Fibroblast of gingiva (primary cell): ENCODE measurements around the gene SLC12A7.

Experiments
- DNase-seq: peaks from one replicate; pipeline ENCODE4 v3.0.0-alpha.2; 2011; ENCODE audit warnings: low read depth

The SLC12A7 gene

DNA sequence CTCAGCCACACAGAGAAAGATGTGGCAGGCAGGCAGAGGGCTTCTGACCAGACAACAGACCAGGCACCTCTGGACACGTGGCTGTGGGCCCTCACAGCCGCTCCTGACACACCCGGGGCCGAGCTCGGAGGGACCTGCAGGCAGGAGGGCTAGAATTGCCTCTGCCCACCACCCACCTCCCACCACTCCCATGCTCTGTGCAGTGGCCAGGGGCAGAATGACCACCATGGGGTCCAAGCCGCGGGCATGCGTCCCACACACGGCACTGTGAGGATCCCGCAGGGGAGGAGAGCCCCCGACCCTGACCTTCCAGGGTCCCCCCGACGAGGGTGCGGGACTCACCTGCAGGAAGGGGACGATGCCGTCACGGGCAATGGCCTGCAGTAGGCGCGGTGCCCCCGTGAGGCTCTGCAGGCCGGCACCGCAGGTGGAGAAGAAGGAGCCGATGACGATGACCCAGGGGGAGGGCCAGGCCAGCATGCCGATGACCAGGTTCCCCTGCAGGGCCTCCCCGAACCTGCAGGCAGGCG, 34.3 kb downstream of the SLC12A7 start:
- no peak for DNase-seq

DNA sequence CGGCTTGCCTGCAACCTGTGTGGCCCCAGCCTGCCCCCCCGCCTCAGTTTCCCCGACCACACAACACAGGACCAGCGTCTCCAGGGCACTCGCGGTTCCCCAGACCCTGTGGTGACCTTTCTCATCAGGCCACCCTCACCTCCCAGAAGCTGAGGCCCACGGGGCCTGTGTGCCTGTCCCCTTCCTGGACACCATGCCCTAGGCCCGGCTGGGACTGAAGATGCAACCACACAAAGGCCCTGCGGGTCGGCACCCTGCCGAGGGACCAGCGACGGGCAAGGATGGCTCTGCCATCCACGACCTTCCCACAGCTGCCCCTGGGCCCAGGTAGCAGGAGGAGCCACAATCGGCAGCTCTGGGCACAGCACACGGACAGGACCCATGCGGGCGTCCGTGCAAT, 34.8 kb downstream of the SLC12A7 start:
- no peak for DNase-seq

DNA sequence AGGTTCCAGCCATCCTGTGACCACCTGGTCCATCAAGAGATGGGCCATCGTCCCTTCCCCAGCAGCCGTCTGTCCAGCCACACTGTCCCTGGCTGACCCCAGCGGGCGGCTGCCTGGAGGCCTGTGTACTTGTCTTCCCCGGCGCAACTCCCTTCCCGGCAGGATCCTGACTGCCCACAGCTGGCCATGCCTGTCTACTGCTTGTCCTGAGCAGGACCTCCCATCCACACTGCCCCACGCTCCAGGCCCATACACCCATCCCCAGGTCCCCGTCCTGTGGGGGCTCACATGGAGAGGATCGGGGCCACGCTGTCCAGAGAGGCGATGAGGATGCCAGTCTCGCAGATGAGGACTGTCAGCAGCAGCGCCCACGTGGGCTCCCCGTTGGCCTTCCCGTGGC, 35.5 kb downstream of the SLC12A7 start:
- no peak for DNase-seq

DNA sequence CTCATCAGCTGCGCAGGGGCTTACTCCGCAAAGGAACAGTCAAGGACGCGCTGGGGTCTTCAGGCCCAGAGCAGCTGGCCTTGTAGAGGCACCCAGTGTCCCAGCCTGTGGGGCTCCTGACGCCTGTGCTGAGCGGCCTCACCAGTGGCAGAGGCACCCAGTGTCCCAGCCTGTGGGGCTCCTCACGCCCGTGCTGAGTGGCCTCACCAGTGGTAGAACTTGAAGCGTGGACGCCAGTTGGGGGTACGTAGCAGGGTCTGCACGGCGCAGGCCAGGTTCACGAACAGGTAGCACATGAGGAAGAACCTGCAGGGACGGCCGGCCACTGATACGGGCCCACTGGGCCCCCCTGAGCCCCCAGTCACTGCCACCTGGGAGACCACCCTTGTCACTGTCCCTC, 35.9 kb downstream of the SLC12A7 start:
- no peak for DNase-seq

DNA sequence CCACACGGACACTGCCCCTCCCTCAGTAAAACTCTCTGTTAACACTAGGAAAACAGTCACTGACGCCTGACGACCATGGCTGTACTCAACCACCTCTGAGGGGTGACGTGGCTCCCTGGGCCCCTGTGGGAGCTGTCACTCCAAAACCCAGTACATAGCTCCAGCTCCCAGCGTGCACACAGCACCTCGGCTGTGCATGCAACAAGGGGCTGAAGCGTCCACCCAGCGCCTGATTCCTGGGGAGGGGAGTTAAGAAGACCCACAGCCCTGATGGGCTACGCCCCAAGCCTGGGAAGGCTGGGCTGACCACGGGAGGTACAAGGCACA, 36.3 kb downstream of the SLC12A7 start:
- no peak for DNase-seq

DNA sequence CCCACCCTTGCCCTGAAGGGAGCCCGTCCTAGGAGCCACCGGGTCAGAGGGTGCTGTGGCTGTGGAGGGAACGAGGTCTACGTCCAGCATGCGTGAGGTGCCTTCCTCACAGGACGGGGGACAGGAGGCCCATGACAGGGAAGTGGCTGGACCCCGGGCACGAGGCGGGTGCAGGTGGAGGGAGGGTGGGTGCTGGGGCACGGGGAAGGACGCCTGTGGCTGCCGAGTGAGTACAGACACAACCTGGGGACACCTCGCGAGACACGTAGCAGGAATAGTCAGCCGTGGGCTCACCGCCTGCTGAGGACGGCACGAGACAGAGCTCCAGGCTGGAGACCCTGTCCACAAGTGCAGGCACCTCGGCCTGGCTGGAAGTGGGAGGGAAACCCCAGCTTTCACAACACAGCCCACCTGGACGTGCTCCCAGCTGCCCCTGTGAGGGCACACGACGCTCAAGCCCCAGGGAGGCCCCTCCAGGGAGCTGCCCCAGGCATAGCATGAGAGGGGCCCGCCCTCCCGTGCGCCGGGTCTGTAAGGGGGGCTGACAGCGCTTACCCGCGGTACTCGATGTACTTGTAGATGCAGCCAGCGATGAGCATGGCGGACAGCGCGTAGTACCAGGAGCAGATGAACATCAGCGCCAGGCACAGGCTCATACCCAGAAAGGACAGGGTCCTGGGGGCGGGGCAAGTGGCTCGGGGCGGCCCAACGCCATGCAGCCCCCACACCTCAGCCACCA, 36.9 kb downstream of the SLC12A7 start:
- no peak for DNase-seq

DNA sequence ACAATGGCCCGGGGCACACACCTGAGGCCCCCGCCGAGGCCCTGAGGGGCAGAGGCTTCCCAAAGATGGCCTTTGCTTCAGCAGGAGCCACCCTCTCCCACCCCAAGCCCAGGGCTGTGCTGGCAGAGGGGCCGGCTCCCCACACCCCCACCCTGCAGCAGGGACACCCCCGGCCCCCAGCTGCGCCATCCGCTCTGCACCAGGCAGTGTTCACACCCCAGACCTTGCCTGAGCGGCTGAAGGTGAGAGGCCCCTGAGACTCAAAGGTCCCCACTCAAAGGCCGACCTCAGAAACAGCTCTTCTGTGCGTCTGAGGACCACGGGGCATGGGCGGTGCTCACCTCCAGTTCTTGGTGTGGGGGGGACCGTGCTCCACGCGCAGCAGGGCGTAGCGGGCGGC, 37.6 kb downstream of the SLC12A7 start:
- no peak for DNase-seq

DNA sequence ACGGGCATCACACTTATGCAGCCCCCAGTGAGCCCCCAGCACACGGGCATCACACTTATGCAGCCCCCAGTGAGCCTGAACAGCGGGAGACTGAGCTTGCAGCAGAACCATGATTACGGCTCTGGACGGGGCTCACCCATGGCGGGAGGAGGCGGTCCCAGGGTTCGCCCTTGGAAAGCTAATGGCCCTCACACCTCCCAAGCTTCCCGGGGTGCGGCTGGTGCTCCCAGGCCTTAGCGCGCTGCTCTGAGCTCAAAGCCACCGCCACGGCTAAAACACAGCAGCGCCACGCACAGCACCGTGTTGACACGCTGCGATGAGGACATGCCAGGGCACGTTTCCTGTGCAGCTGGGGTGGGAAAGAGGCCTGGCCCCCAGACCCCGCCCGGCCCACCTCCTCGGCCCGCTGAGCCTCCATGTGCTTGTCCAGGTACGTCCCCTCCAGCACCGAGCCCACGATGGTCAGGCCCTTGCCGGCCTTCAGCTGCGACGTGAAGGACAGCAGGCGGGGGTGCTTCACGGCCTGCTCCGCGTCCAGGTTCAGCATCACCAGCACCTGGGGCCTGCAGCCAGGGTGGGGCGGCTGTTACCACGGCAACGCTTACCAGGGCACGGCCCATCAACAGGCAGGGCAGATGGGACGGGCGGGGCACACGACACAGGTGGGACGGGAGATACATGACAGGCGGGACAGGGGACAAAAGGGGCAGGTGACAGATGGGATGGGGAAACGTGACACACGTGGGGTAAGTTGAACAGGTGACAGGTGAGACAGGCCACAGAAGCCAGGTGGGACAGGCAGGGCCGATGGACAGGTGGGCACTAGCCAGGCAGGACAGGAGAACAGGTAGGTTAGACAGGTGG, 38.4 kb downstream of the SLC12A7 start:
- DNase-seq = no peak

DNA sequence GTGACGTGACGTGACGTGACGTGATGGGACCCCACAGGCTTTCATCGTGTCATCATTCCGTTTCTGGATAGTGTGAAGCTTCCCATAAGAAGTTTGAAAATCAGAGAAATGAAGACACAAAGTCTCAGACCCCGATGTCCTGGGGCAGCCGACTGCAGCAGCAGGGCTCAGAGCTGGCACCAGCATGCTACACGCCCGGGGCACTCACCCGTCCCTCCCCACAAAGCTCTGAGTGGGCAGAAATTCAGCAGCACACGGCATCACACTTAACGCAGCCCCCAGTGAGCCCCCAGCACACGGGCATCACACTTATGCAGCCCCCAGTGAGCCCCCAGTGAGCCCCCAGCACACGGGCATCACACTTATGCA, 42.2 kb downstream of the SLC12A7 start:
- DNase-seq = no peak

DNA sequence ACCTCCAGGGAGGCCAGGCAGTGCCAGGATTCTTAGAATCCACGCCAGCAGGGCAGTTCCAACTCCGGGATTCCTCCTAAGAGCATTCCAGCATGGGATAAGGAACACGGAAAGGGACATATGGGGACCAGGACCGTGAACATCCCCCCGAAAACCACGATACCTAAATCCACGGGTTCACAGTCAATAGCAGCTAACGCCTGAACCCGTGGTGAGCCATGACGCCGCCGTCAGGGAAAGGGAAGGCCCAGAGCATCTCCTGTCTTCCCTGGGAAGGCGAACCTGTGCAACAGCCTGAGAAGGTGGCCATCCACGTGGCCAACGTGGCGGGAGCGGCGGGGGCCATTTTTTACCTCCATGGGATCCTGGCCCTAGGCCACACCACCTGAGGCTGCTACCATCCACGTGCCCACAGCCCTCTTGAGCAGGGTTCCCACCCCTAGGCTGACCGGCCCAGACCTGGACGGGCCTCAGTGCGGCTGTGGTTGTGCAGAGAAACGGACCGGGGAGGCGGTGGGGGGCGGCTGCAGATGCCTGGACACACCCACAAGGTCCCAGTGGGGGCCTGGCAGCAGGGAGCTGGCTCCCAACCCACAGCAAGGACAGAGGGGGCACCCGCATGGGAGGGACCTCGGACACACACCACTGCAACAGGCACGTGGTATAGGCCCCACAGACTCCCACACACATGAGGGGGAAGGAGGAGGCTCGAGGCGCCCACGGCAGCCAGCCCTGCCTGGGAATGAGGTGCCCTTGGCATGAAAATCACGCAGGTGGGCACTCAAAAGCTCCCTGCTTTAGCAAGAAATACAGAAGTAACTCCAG, 42.8 kb downstream of the SLC12A7 start:
- no peak for DNase-seq

DNA sequence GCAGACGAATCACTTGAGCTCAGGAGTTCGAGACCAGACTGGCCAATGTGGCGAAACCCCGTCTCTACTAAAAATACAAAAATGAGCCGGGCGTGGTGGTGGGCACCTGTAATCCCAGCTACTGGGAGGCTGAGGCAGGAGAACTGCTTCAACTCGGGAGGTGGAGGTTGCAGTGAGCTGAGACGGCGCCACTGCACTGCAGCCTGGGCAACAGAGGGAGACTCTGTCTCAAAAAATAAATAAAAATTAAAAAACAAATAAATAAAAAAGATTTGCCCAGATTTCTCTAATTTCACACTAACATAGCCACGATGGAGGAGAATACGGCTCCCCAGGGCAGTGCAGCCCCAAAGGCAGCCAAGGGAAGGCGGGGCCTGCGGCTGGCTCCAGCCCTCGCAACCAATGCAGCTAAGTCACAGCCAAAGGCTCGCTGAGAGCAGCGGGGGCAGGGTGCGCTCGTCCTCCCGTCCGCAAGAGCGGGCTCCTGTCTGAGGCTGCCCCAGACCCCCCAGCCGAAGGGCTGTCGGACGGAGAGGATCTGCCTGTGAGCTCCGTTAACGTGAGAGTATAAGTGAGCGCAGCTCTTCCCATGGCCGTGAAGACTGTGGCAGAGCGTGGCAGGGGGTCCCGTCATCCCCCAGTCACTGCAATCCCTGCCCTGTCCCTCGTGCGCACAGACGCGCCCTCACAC, 43.5 kb downstream of the SLC12A7 start:
- DNase-seq = no peak

DNA sequence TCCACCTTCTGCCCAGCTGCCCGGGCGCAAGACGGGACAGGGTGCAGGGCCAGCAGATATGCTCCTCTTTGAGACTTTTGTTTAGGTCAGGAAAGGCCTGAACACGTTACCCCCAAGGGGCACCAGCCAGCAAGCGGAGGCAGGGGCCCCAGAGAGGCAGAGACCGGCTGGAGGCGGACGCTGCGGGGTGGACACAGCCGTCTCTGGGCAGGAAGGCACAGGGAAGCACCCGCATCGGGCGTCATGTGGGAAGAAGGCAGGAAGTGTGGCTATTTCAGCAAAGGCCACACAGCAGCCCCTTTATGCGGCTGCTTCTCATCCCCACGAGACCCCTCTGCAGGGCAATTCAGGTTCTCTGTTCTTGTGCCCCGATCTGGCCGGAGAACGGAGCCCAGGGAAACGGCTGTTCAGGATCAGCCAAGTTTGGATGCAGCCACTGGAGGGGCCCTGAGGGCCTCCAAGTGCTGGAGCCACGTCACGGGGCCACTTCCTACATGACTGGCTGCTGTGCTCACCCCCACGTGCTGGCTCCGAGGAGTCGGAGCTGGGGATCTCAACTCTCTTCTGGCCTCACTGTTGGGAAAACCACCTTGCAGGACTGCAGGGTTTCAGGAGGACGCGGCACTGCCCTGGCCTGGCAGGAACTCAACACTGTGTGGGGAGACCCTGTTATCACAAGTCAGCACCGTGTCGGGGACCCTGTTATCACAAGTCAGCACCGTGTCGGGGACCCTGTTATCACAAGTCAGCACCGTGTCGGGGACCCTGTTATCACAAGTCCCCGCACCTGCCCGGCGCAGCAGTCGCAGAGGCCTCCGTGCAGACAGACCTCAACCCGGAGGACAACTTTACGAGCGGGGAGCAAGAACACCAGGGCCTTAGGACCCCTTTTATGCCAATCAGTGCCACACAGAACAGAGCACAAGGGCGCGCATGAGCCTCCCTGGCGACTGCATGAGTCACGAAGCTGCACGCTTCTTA, 44.4 kb downstream of the SLC12A7 start:
- no peak for DNase-seq

DNA sequence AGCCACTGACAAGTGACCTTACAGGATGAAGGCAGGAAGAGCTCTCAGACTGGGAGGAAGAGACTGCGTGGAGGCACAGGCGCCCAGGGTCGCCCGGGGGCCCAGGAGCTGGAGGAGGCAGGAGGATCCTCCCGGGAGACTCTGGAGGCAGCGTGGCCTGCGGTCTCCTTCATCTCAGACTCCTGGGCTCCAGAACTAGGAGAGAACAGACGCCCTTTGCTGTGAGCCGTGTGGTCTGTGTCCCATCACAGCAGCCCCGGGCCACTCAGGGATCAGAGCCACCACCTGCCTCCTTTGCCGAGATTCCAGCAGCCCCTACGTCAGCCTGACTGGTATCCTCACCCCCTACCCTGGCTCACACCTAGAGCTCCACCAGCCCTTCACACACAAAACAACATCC, 45.2 kb downstream of the SLC12A7 start:
- no peak for DNase-seq

DNA sequence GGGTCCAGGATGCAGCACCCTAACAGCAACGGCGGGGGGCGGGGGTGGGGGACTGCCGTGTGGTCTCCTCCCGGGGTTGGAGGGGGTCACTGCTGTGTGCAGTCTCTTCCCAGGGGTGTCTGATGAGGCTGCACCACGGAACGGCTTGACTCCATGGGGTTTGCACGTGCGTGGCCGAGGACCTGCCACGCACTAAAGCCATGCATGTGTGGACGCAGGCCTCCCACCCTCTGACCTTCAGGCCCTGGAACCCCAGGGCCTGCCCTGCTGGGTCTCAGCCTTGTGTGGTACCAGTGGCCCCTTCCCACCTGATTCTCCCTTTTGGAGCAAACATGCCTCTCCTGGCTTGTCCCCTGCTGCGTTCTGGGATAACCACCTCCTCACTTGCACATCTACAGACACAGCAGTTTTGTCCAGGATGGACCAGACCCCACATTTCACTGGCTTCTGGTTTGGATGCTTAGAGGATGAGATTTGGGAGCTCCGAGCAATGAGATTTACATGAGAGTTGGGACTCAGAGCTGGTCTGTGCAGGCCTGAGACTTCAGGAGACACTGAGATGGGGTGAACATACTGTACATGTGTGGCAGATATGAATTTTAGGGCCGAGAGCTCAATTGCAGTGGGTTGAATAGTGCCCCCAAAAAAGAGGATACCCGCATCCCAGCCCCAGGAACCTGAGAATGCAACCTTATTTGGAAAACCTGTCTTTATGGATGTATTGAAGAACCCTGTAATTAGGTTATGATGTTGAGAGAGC, 45.8 kb downstream of the SLC12A7 start:
- DNase-seq = no peak

DNA sequence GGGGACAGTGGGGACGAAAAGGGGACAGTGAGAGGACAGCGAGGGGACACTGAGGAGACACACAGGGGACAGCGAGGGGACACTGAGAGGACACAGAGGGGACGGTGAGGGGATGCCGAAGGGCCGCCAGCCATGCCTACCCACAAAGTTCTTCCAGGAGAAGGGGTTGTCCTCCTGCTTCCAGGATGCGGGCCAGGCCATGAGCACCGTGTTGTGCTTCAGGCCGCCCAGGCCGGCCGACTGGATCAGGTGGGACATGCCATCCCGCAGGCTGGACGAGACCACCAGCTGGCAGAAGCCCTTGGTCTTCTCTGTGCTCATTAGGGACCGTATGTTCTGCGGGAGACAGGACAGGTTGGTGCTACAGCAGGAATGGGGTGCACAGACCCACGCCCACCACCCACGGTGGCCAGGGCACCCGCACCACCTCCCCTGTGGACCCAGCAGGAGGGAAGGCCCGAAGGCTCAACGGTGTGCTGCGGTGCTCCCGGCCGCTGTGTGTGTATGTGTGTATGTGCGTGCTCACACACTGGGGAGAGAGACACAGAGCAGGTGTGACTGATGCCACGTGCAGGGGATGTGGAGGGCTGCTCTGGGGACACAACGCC, 46.6 kb downstream of the SLC12A7 start:
- no peak for DNase-seq

DNA sequence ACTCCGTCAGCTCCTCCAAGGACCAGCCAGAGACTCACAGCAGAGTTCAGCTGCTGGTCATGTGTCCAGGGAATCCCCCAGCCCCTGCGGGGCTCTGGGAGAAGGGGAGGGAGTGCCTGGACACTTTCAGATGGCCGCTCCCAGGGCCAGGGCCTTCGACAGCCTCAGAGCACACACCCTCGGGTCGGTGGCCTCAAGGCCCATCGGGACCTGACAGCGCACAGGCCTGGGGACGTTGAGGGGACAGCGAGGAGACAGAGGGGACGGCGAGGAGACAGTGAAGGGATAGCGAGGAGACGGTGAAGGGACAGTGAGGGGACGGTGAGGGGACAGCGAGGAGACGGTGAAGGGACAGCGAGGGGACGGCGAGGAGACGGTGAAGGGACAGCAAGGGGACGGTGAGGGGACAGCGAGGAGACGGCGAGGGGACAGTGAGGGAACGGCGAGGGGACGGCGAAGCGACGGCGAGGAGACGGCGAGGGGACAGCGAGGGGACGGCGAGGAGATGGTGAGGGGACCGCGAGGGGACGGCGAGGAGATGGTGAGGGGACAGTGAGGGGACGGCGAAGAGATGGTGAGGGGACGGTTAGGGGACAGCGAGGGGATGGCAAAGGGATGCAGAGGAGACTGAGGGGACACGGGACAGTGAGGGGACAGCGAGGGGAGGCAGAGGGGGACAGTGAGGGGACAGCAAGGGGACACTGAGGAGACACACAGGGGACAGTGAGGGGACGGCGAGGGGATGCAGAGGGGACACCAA, 47.3 kb downstream of the SLC12A7 start:
- no peak for DNase-seq

DNA sequence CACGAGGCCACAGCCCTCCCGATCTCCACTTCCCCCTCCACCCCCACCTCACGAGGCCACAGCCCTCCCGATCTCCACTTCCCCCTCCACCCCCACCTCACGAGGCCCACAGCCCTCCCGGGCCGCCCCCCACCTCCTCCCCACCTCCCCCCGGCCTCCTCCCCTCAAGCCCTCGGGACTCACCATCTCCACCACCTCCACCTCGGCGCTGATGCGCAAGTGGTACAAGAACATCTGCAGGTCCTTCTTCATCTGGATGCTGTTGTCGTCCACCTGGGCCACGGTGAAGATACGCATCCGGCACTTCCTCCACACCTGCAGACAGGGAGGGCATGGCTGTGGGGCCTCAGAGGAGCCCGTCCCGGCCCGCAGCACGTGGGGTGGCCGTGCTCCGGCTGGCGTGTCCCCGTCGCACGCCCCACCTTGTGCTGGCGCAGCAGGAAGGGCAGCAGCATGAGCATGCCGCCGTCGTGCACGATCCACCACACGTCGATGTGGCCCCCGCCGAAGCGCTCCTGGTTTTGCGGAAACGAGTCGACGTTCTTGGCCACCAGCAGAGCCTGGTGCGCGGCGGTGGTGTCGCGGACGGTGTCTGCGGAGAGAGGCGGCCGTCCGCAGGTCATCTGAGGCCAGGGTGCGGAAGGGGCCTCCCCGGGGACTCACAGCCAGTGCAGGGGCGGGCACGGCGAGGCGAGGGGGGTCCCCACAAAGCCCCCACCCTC, 48.0 kb downstream of the SLC12A7 start:
- DNase-seq = no peak
